Ascending aorta (tissue), 2 donors: Measurements from ENCODE around the gene EGFLAM. TPM values are rescaled to one million over a fixed set of nuclear protein-coding genes. Genes with fewer than 3 reads are reported as not detected.

Source experiments
- DNase-seq, 2 donors: peaks; one replicate each; pipeline ENCODE4 v3.0.0-alpha.2; 2019; ENCODE audit warnings: low spot score in 2 of 2
- H3K27ac ChIP-seq, 2 donors: fragments of 200-600 bp; sonication (generic); one replicate each; pipeline ENCODE4 v1.5.1; 2016 to 2017; ENCODE audit warnings: mild to moderate bottlenecking in 1 of 2
- H3K27me3 ChIP-seq: fragments of 200-600 bp; sonication (generic); one replicate; pipeline ENCODE4 v1.5.1; 2017
- H3K36me3 ChIP-seq, 2 donors: fragments of 200-600 bp; sonication (generic); one replicate each; pipeline ENCODE4 v1.5.1; 2016
- H3K4me1 ChIP-seq, 2 donors: fragments of 200-600 bp; sonication (generic); one replicate each; pipeline ENCODE4 v1.5.1; 2016 to 2017; ENCODE audit warnings: mild to moderate bottlenecking in 1 of 2
- H3K4me3 ChIP-seq, 2 donors: fragments of 200-600 bp; sonication (generic); one replicate each; pipeline ENCODE4 v1.5.1; 2016 to 2017; ENCODE audit warnings: mild to moderate bottlenecking in 1 of 2
- H3K9me3 ChIP-seq, 2 donors: fragments of 200-600 bp; sonication (generic); one replicate each; pipeline ENCODE4 v1.5.1; 2016
- intact Hi-C: fragments of 100-400 bp; cut with DNase I; formaldehyde crosslinking; loops from one replicate; pipeline ENCODE4 v1.15.1; 2023
- total RNA-seq: library from RNA; depleted of rRNA; stranded (reverse); fragments of >200 nt; gene quantifications from one replicate; pipeline ENCODE4 v1.1.0, GENCODE V29; 2016
- TF ChIP-seq, protein P1 (sequence below), 3 experiments: fragments of 200-600 bp in 2 of 3; fragments of 450-650 bp in 1 of 3; sonication (generic) in 2 of 3; IDR thresholded peaks; one replicate each; pipeline ENCODE4 v1.5.1; 2016 to 2019; ENCODE audit warnings: antibody characterized with exemption in 3 of 3, mild to moderate bottlenecking in 1 of 3, moderate library complexity in 1 of 3

Gene EGFLAM
- total RNA-seq, 1 donor from 2014 or later: 4.2 TPM

DNA sequence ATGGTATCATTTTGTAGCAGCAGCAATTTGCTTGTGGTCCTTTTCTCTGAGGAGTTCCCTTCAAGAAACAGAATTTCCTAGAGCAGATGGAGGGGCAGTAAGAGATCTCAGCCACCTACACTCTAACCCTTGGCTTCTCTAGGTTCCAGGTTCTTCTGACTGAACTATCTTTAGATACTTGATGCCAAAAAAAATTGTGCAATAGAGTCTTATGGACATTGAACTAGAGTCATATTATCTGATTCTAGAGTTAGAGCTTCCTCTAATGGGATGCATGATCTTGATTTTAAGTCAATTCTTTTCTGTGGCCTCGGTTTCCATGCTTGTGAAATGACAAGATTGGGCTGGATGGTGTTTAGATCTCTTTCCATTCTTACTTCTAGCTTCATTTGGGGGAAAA, 142.8 kb downstream of the EGFLAM start:
- no peaks in the 10 kb centered on the region for H3K4me1 ChIP-seq
- H3K36me3 ChIP-seq: no peaks in the 10 kb centered on the region
- no peak overlapping the region for H3K27ac ChIP-seq
- TF ChIP-seq, protein P1, sequence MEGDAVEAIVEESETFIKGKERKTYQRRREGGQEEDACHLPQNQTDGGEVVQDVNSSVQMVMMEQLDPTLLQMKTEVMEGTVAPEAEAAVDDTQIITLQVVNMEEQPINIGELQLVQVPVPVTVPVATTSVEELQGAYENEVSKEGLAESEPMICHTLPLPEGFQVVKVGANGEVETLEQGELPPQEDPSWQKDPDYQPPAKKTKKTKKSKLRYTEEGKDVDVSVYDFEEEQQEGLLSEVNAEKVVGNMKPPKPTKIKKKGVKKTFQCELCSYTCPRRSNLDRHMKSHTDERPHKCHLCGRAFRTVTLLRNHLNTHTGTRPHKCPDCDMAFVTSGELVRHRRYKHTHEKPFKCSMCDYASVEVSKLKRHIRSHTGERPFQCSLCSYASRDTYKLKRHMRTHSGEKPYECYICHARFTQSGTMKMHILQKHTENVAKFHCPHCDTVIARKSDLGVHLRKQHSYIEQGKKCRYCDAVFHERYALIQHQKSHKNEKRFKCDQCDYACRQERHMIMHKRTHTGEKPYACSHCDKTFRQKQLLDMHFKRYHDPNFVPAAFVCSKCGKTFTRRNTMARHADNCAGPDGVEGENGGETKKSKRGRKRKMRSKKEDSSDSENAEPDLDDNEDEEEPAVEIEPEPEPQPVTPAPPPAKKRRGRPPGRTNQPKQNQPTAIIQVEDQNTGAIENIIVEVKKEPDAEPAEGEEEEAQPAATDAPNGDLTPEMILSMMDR (IDR thresholded peaks at IDR 0.05): no peak
- H3K9me3 ChIP-seq: no peaks in the 10 kb centered on the region
- H3K27me3 ChIP-seq: no peaks in the 10 kb centered on the region
- no peak overlapping the region for H3K4me3 ChIP-seq
- intact Hi-C loops: no loop called here
- no peak for DNase-seq

DNA sequence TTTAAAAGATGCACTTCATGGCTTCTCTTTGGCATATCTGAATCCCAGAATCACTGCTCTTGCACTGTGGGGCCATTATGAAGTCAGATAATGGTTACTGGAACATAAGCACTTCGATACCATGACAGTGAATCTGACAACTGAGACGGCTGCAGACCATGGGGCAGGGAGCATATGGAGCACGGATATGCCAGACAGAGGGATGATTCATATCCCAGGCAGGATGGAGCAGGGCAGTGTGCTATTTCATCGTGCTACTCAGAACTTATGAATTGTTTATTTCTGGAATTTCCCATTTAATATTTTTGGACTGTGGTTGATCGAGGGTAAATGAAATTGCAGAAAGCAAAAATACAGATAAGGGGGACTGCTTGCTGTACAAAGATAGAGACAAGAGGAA, 145.0 kb downstream of the EGFLAM start:
- Histone ChIP-seq H3K9me3 (no peaks in the 10 kb centered on the region), H3K36me3 (no peaks in the 10 kb centered on the region), H3K4me1 (no peaks in the 10 kb centered on the region), H3K4me3 (no peak overlapping the region), H3K27ac (no peak overlapping the region), H3K27me3 (no peaks in the 10 kb centered on the region)
- no peak for DNase-seq
- TF ChIP-seq, protein P1 (IDR thresholded peaks at IDR 0.05): no peak
- intact Hi-C loops: no loop called here

DNA sequence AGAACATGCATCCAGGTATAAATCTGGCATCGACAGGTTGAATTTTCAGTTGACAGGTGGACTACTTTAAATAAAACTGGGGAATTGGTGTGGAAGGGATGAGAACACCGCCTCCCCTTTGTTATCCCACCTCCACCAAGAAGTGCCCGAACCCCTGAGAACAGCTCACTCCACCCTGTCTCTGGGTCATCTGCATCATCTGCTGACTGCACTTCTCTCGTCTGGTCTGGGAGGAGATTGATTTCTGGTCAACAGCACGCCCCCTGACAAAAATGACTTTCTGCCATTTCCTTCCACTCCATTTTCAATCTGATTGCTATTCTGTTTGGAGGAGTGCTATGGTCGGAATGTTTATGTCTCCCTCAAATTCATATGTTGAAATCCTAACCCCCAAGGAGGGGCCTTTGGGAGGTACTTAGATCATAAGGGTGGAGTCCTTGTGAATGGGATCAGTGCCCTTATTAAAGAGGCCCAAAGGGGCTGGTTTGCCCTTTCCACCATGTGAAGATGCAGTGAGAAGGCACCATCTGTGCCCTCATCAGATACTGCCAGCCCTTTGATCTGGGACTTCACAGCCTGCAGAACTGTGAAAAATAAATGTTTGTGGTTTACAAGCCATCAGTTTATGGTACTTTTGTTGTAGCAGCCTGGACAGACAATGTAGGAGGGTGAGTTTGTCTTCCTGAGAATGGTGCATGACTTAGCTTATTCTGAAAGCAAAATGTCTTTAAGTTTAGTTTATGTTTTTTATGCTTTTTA, 145.7 kb downstream of the EGFLAM start:
- no peaks in the 10 kb centered on the region for H3K27me3 ChIP-seq
- no peaks in the 10 kb centered on the region for H3K36me3 ChIP-seq
- no peak overlapping the region for H3K4me3 ChIP-seq
- intact Hi-C loops: no loop called here
- DNase-seq: no peak
- no peak overlapping the region for H3K27ac ChIP-seq
- no peaks in the 10 kb centered on the region for H3K4me1 ChIP-seq
- no peaks in the 10 kb centered on the region for H3K9me3 ChIP-seq
- TF ChIP-seq, protein P1 (IDR thresholded peaks at IDR 0.05): no peak

DNA sequence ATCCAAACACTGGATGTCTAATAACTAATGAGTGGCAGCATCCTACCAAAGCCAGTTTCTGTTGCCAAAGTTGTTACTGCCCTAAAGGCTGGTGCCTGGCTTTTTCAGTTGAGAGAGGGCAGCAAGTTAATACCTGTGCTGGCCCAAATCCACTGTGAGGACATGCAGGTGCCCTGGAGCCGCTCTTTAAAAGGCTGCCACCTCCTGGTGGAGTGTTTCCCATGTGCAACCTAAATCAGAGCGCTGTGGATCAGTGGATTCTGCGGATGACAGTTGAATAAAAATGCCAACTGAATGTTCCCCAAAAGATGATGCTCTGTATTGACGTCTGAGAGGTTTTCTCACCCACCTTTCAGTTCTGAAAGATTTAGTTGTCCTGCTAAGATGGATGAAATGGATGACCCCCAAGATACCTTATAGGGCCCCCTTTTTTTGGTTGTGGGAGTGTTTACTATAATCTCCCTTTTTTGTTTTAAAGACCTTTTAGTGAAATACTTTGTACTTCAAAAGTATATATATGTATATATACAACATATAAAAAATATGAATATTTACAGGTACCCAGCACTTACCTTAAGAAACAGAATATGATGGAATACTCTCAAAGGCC, 146.4 kb downstream of the EGFLAM start:
- Histone ChIP-seq H3K36me3 (no peaks in the 10 kb centered on the region), H3K9me3 (no peaks in the 10 kb centered on the region), H3K27me3 (no peaks in the 10 kb centered on the region), H3K4me3 (no peak overlapping the region), H3K4me1 (no peaks in the 10 kb centered on the region), H3K27ac (no peak overlapping the region)
- TF ChIP-seq, protein P1 (IDR thresholded peaks at IDR 0.05): no peak
- intact Hi-C loops: no loop called here
- DNase-seq: no peak

DNA sequence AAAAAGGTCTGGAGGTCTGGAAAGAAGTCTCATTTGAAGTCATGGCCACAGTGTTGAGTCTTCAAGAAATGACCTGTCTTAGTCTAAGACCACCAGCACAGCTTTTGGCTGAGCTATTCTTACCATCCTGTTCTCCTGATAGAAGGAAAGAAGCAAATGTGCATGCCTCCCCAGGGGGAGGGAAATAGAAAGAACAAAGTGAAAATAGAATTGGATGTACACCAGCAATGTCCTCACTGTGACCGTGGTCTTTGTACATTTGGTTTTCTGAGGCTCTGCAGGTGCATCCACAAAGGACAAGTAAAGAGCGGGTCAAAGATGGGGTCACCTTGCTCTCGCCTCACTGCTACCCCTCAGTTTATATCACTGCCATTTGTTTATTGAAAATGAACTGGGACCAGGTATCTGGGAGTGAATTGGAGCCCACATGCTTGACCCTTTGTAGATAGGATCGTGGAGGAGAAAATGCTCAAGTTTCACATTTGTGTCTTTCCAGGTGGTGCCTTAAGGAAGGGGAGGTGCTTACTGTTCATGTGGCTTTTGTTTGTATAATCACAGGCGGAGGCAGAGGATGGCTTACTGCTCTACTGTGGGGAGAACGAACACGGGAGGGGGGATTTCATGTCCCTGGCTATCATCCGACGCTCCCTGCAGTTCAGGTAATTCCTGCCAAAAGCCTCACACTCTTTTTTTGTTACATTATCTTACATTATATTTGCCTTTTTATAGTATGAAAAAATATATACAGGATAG, 150.3 kb downstream of the EGFLAM start:
- Histone ChIP-seq H3K27me3 (no peaks in the 10 kb centered on the region), H3K9me3 (no peaks in the 10 kb centered on the region), H3K4me1 (peaks cover 0 to 1% of the 10 kb centered on the region in 2 donors), H3K4me3 (no peak overlapping the region), H3K27ac (no peak overlapping the region), H3K36me3 (no peaks in the 10 kb centered on the region)
- TF ChIP-seq, protein P1 (IDR thresholded peaks at IDR 0.05): no peak
- intact Hi-C loops: no loop called here
- DNase-seq: no peak
